H1 (cell line): ENCODE results near the gene DCAF17. TPM values are rescaled to one million over a fixed set of nuclear protein-coding genes. Genes with fewer than 3 reads are reported as not detected.

Source experiments
- EP300 ChIP-seq, 2 experiments: IDR thresholded peaks; 1 replicate in 1 of 2; 2 replicates in 1 of 2; pipeline ENCODE4 v1.6.1; 2011 to 2012; ENCODE audit warnings: low read depth in 2 of 2, low read length in 2 of 2, mild to moderate bottlenecking in 2 of 2, borderline replicate concordance in 1 of 2, inconsistent platforms in 1 of 2, moderate library complexity in 1 of 2
- RBBP5 ChIP-seq: IDR thresholded peaks from 2 replicates; pipeline ENCODE4 v1.7.1; 2012; ENCODE audit warnings: low read depth, mild to moderate bottlenecking, inconsistent platforms, low read length, moderate library complexity, borderline replicate concordance
- RNF2 ChIP-seq: fragments of 200-900, 300-1000 bp; sonication (generic); IDR thresholded peaks from 2 replicates; pipeline ENCODE4 v1.7.1; 2016; ENCODE audit warnings: borderline replicate concordance, low read depth, mild to moderate bottlenecking, antibody characterized with exemption, low read length; ENCODE audit not compliant: poor library complexity, severe bottlenecking; ENCODE audit errors: missing control alignments
- polyA plus RNA-seq, 7 experiments: library from polyadenylated mRNA; depleted of rRNA in 3 of 7; stranded (reverse) in 5 of 7; unstranded in 2 of 7; fragments of >200 nt in 5 of 7; fragments of 200-250 nt in 2 of 7; gene quantifications; 1 replicate in 5 of 7; 2 replicates in 1 of 7; 4 replicates in 1 of 7; pipeline versions ENCODE4 v1.2.1 to v1.2.3, GENCODE V29; 2011 to 2013; ENCODE audit warnings: missing spikeins in 2 of 7, mixed read lengths in 2 of 7
- total RNA-seq: library from RNA; stranded (reverse); fragmentation: NEBNext Ultra II Directional; extraction: Animal tissue kit (Norgen Biotek cat#: 25700); gene quantifications from 2 replicates; pipeline ENCODE4 v1.2.1, GENCODE V29; 2021

DCAF17 gene
- total and polyA plus RNA-seq, 2 of the 8 experiments (the other 6 are each of a cell fraction or from before 2014, with no cell fraction given) = 10.7 to 30.0 TPM

DNA sequence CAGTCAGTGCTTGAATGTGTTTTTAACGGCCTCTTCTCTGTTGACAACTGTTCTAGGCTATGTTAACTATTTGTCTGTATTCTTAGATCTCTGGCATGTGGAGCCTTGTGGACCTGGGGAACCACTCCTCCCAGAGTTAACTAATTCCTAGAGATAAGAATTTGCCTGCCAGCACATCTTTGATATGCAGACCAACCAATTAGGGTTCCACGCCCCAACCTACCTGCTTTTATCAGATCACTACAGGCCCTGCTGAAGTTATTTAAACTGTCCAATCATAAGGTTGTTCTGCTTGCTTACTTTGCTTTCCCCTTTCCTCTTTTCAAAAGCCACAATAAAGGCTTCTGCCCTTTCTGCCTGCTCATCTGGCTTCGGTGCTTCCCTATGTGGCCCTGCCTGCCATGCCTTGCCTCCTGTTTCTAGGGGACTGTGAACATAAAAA, 79.7 kb downstream of the DCAF17 start (continued):
- TF ChIP-seq RBBP5 (no peak), RNF2 (no peak), EP300 (IDR thresholded peaks at IDR 0.05; ENCODE audit: borderline replicate concordance in 1 of 2, low read depth in 2 of 2, low read length in 2 of 2) (no peak)
- TF ChIP-seq, all 59 proteins: peak for 0
